Natural killer cell (primary cell): ENCODE measurements around the gene ENO2. TPM values are rescaled to one million over a fixed set of nuclear protein-coding genes. Genes with fewer than 3 reads are reported as not detected.
"Not testable (repeated sequence)": the region's sequence is repeated elsewhere in the genome, so short reads cannot be mapped to it uniquely, and the experiment has no call there.

Source experiments
- ATAC-seq, 3 donors: fragments of 150-1000 bp in 2 of 3; fragments of 200-7000 bp in 1 of 3; cut with Tn5 transposase; 1 replicate in 1 of 3; 2 replicates in 2 of 3; pipeline ENCODE4 v1.10.0; 2021; ENCODE audit warnings: mild to moderate bottlenecking in 2 of 3, moderate library complexity in 2 of 3
- DNase-seq, 2 donors: peaks; one replicate each; pipeline versions ENCODE4 v3.0.0 to v3.0.0-alpha.2; 2013 to 2021; ENCODE audit warnings: mixed read lengths in 1 of 2
- H3K27ac ChIP-seq: one replicate; pipeline ENCODE4 v1.5.1; 2013; ENCODE audit warnings: mild to moderate bottlenecking, low read length
- H3K27me3 ChIP-seq: one replicate; pipeline ENCODE4 v1.6.1; 2013; ENCODE audit warnings: low read length; ENCODE audit not compliant: control insufficient read depth, insufficient read depth
- H3K36me3 ChIP-seq: one replicate; pipeline ENCODE4 v1.6.1; 2013; ENCODE audit warnings: low read length; ENCODE audit not compliant: control insufficient read depth, insufficient read depth
- H3K4me1 ChIP-seq: one replicate; pipeline ENCODE4 v1.6.1; 2013; ENCODE audit warnings: low read length; ENCODE audit not compliant: control insufficient read depth, insufficient read depth
- H3K4me3 ChIP-seq: one replicate; pipeline ENCODE4 v1.5.1; 2013; ENCODE audit warnings: low read length
- H3K9me3 ChIP-seq: one replicate; pipeline ENCODE4 v1.6.1; 2013; ENCODE audit warnings: low read length; ENCODE audit not compliant: control insufficient read depth, insufficient read depth
- H3K27ac Mint-ChIP-seq, 2 donors: one replicate each; pipeline ENCODE4 v1.8.0; 2022; ENCODE audit warnings: mild to moderate bottlenecking in 2 of 2, mixed read lengths in 2 of 2, moderate library complexity in 1 of 2
- H3K27me3 Mint-ChIP-seq, 2 donors: one replicate each; pipeline ENCODE4 v1.8.0; 2022; ENCODE audit warnings: low read depth in 2 of 2, mixed read lengths in 2 of 2
- H3K36me3 Mint-ChIP-seq: one replicate; pipeline ENCODE4 v1.8.0; 2022; ENCODE audit warnings: mixed read lengths
- H3K4me1 Mint-ChIP-seq, 2 donors: one replicate each; pipeline ENCODE4 v1.8.0; 2022; ENCODE audit warnings: mixed read lengths in 2 of 2
- H3K4me3 Mint-ChIP-seq: one replicate; pipeline ENCODE4 v1.8.0; 2022; ENCODE audit warnings: mild to moderate bottlenecking, moderate library complexity, mixed read lengths
- H3K9me3 Mint-ChIP-seq, 2 donors: one replicate each; pipeline ENCODE4 v1.8.0; 2022; ENCODE audit warnings: mixed read lengths in 2 of 2
- WGBS: methylation state at CpG from one replicate; pipeline ENCODE4 v1.1.7; 2013; ENCODE audit warnings: missing lambda C conversion rate; ENCODE audit not compliant: insufficient coverage; 5-methylcytosine and 5-hydroxymethylcytosine counted together
- intact Hi-C: fragments of 100-400 bp; cut with micrococcal nuclease; formaldehyde crosslinking; loops from one replicate; pipeline ENCODE4 v1.14.2; 2022
- total RNA-seq, 4 donors: library from RNA; stranded (reverse); fragments of 120-200 nt in 1 of 4; gene quantifications; one replicate each; pipeline versions ENCODE4 v1.2.3 to v1.2.4, GENCODE V29; 2013 to 2022
- TF ChIP-seq, protein P1 (sequence below): fragments of 200-600 bp; IDR thresholded peaks from one replicate; pipeline ENCODE4 v1.8.0; 2022; ENCODE audit warnings: antibody characterized with exemption

ENO2 gene
- total RNA-seq: 10 to 100 TPM; 21.6 to 30.8 (median 23.1) TPM
- total RNA-seq (2013): 11.3 TPM

DNA sequence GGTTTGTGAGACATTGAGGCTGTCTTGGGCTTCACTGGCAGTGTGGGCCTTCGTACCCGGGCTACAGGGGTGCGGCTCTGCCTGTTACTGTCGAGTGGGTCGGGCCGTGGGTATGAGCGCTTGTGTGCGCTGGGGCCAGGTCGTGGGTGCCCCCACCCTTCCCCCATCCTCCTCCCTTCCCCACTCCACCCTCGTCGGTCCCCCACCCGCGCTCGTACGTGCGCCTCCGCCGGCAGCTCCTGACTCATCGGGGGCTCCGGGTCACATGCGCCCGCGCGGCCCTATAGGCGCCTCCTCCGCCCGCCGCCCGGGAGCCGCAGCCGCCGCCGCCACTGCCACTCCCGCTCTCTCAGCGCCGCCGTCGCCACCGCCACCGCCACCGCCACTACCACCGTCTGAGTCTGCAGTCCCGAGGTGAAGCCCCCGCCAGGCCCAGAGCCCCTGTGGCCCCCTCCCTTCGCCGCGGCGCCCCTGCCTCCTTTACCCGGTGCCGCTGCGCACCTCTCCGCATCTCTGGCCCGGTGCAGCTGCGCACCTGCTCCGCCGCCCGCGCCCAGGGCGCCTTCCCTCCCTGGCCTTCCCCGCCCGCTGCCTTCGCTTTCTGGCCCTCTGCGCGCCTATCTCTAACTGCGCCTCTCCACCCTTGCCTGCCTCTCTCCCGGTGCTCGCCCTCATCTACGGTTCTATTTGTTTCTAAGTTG, at the start of gene ENO2:
Gene ENO2 (plus strand): TSS at position 335 of the 701 bp plus-strand sequence. CDS start 1,253 bp downstream, outside the sequence.
- Mint-ChIP-seq H3K27me3 (peaks cover 0 to 6% of the 10 kb centered on the region in 2 donors), H3K9me3 (no peaks in the 10 kb centered on the region), H3K36me3 (no peaks in the 10 kb centered on the region), H3K27ac (peak within 1 kb of the TSS; percentile 74 to 95), H3K4me1 (peaks cover 16 to 41% of the 10 kb centered on the region in 2 donors), H3K4me3 (peak within 1 kb of the TSS; percentile 94)
- no peaks in the 10 kb centered on the region for H3K36me3 ChIP-seq
- peaks cover 16% of the 10 kb centered on the region for H3K4me1 ChIP-seq
- under 1% methylated on average over 68 of the region's 68 CpGs for WGBS
- H3K27ac ChIP-seq: peak within 1 kb of the TSS; percentile 82
- intact Hi-C loops: loop anchor here (2.0 kb wide), 1 partner anchor 42 kb away; the partner anchor contains the start of gene SPSB2
- TF ChIP-seq, protein P1, sequence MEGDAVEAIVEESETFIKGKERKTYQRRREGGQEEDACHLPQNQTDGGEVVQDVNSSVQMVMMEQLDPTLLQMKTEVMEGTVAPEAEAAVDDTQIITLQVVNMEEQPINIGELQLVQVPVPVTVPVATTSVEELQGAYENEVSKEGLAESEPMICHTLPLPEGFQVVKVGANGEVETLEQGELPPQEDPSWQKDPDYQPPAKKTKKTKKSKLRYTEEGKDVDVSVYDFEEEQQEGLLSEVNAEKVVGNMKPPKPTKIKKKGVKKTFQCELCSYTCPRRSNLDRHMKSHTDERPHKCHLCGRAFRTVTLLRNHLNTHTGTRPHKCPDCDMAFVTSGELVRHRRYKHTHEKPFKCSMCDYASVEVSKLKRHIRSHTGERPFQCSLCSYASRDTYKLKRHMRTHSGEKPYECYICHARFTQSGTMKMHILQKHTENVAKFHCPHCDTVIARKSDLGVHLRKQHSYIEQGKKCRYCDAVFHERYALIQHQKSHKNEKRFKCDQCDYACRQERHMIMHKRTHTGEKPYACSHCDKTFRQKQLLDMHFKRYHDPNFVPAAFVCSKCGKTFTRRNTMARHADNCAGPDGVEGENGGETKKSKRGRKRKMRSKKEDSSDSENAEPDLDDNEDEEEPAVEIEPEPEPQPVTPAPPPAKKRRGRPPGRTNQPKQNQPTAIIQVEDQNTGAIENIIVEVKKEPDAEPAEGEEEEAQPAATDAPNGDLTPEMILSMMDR: no peak
- H3K9me3 ChIP-seq: no peaks in the 10 kb centered on the region
- peak within 1 kb of the TSS; percentile 54 for H3K4me3 ChIP-seq
- ATAC-seq (peak; percentile 92 to 94 (median 93)), DNase-seq (peak; percentile 80 to 91)
- H3K27me3 ChIP-seq: no peaks in the 10 kb centered on the region

DNA sequence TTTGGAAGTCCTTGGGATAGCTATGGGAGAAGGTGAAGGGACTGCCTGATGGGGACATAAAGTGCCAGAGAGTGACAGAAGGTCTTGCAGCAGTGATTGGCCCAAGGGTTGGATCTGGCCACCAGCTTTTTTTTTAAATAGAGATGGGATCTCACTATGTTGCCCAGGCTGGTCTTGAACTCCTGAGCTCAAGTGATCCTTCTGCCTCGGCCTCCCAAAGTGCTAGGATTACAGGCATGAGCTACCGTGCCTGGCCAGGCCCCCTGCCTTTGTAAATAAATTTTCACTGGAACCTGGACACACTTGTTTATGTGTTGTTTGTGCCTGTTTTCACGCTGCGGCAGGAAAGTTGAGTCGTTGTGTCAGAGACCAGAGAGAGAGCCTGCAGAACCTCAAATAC, 49.1 kb upstream of the ENO2 start:
- Mint-ChIP-seq H3K27ac (peak overlapping the region in 1 of 2 donors; percentile 63), H3K4me3 (peak overlapping the region; percentile 9), H3K4me1 (peaks cover 19 to 23% of the 10 kb centered on the region in 2 donors)
- H3K4me3 ChIP-seq, ATAC-seq, intact Hi-C loops, H3K9me3 ChIP-seq, H3K36me3 Mint-ChIP-seq, H3K27me3 ChIP-seq, H3K27ac ChIP-seq, H3K27me3 Mint-ChIP-seq, H3K9me3 Mint-ChIP-seq, DNase-seq: not testable (repeated sequence)
- 97% methylated on average over 5 of the region's 5 CpGs for WGBS
- Histone ChIP-seq H3K4me1 (peaks cover 30% of the 10 kb centered on the region), H3K36me3 (peaks cover 39% of the 10 kb centered on the region)

DNA sequence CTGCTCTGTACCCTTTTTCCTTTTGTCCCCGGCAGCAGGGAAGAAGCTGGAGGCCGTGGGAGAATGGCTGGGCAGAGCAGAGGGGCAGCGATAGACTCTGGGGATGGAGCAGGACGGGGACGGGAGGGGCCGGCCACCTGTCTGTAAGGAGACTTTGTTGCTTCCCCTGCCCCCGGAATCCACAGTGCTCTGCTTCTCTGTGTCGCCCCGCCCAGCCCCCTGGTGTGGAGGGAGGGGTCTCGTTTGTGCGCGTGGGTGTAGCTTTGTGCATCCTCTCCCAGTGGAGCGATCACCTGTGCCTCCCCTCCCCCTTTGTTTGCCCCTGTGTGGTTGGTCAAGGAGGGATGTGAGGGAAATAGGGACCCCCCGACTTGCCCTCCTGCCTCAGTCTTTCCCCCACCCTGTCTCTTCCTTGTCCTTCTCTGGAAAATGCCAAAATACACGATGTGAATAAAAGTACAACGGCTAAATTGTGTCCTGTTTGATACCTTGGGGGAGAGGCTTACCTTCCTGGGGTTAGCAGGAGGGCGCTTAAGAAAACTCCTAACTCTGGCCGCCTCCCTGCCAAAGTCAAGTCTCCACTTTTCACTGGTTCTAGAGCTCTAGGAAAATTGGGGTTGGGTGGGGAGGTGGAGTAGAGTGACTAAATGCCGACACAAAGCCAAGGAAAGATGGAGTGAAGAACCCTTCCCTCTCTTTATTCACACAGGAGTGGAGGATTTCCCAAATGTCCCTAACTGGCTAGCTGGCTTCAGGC, 48.0 kb upstream of the ENO2 start:
- Histone ChIP-seq H3K27ac (peak overlapping the region; percentile 71), H3K27me3 (no peaks in the 10 kb centered on the region), H3K36me3 (peaks cover 37% of the 10 kb centered on the region), H3K4me3 (peak overlapping the region; percentile 48), H3K9me3 (no peaks in the 10 kb centered on the region), H3K4me1 (peaks cover 36% of the 10 kb centered on the region)
- 95% methylated on average over 13 of the region's 19 CpGs for WGBS
- DNase-seq (peak in 1 of 2 donors; percentile 30), ATAC-seq (no peak)
- peaks cover under 1% of the 10 kb centered on the region for H3K36me3 Mint-ChIP-seq
- TF ChIP-seq, protein P1: no peak
- peak overlapping the region; percentile 95 for H3K4me3 Mint-ChIP-seq
- H3K27me3 Mint-ChIP-seq: no peaks in the 10 kb centered on the region
- H3K27ac Mint-ChIP-seq: peak overlapping the region; percentile 74 to 84
- intact Hi-C loops: no loop called here
- H3K9me3 Mint-ChIP-seq: no peaks in the 10 kb centered on the region
- peaks cover 26 to 34% of the 10 kb centered on the region in 2 donors for H3K4me1 Mint-ChIP-seq

DNA sequence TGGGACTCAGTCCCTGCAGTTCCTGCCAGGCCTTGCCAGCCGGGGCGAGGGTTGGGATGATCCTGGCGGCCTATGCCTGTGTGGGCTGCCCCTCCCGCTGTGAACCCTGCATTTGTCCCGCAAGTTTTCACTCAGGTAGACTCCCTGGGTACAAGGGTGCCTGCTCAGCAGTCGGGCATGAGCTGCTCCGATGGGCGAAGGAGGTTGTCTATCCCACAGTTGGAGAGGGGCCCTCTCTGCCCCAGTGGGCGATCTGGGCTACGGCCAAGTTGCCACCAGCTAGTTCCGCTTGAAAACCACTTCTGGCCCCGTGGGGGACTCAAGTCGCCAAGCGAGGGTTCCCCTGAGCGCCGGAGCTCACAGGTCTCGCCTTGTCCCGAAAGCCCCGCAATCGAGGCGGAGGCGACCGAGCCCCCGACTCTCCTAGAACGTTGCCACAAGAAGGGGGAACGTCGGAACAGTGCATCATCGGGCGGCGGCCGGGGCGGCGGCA, 47.4 kb upstream of the ENO2 start:
- H3K9me3 Mint-ChIP-seq: no peaks in the 10 kb centered on the region
- 4% methylated on average over 33 of the region's 33 CpGs for WGBS
- H3K27me3 ChIP-seq: no peaks in the 10 kb centered on the region
- peaks cover 29 to 40% of the 10 kb centered on the region in 2 donors for H3K4me1 Mint-ChIP-seq
- ATAC-seq (peak in 1 of 3 donors; percentile 1), DNase-seq (no peak)
- H3K4me1 ChIP-seq: peaks cover 42% of the 10 kb centered on the region
- H3K36me3 ChIP-seq: peaks cover 35% of the 10 kb centered on the region
- TF ChIP-seq, protein P1: no peak
- H3K27me3 Mint-ChIP-seq: no peaks in the 10 kb centered on the region
- no peaks in the 10 kb centered on the region for H3K9me3 ChIP-seq
- peak overlapping the region; percentile 95 for H3K4me3 Mint-ChIP-seq
- H3K36me3 Mint-ChIP-seq: no peaks in the 10 kb centered on the region
- peak overlapping the region; percentile 48 for H3K4me3 ChIP-seq
- intact Hi-C loops: no loop called here
- H3K27ac ChIP-seq: peak overlapping the region; percentile 71
- peak overlapping the region; percentile 74 to 84 for H3K27ac Mint-ChIP-seq
